Thyroid gland (tissue), 4 donors: ENCODE data around the gene CUL4A. TPM values are rescaled to one million over a fixed set of nuclear protein-coding genes. Genes with fewer than 3 reads are reported as not detected.
"Not testable (repeated sequence)": the region's sequence is repeated elsewhere in the genome, so short reads cannot be mapped to it uniquely, and the experiment has no call there.

Experiments used
- DNase-seq, 2 donors: peaks; one replicate each; pipeline ENCODE4 v3.0.0-alpha.2; 2019
- H3K27ac ChIP-seq, 3 donors: fragments of 200-600 bp; sonication (generic); 1 replicate in 2 of 3; 2 replicates in 1 of 3; pipeline ENCODE4 v1.5.1; 2016 to 2019; ENCODE audit warnings: mild to moderate bottlenecking in 1 of 3, moderate library complexity in 1 of 3
- H3K27me3 ChIP-seq: fragments of 200-600 bp; sonication (generic); one replicate; pipeline ENCODE4 v1.5.1; 2019
- H3K36me3 ChIP-seq, 2 donors: fragments of 200-600 bp; sonication (generic); one replicate each; pipeline ENCODE4 v1.5.1; 2016 to 2019
- H3K4me1 ChIP-seq, 2 donors: fragments of 200-600 bp; sonication (generic); one replicate each; pipeline ENCODE4 v1.5.1; 2017 to 2019
- H3K4me3 ChIP-seq, 3 donors: fragments of 200-600 bp; sonication (generic); replicated peaks in 1 of 3; 1 replicate in 2 of 3; 2 replicates in 1 of 3; pipeline ENCODE4 v1.5.1; 2016; ENCODE audit warnings: mild to moderate bottlenecking in 1 of 3
- H3K9me3 ChIP-seq: fragments of 200-600 bp; sonication (generic); one replicate; pipeline ENCODE4 v1.5.1; 2017
- POLR2A ChIP-seq, 2 donors: fragments of 450-650 bp; IDR thresholded peaks; one replicate each; pipeline ENCODE4 v1.6.1; 2017; ENCODE audit warnings: antibody characterized with exemption in 2 of 2, mild to moderate bottlenecking in 2 of 2, moderate library complexity in 1 of 2
- WGBS, 2 donors: methylation state at CpG; one replicate each; pipeline ENCODE4 v1.1.5; 2017; 5-methylcytosine and 5-hydroxymethylcytosine counted together
- intact Hi-C: fragments of 100-400 bp; cut with DNase I; formaldehyde crosslinking; loops from one replicate; pipeline ENCODE4 v1.15.1; 2023
- microRNA-seq: library from miRNA; unstranded; fragments of <30 nt; microRNA quantifications from one replicate; pipeline ENCODE4, GENCODE V29; 2016
- small RNA-seq: library from RNA; depleted of rRNA; stranded (forward); fragments of <200 nt; gene quantifications from one replicate; pipeline ENCODE3, GENCODE V24; 2016
- total RNA-seq, 4 donors: library from RNA; depleted of rRNA; stranded (reverse); fragments of >200 nt; gene quantifications; one replicate each; pipeline ENCODE4 v1.2.3, GENCODE V29; 2016
- TF ChIP-seq, protein P1 (sequence below), 6 experiments: fragments of 200-600 bp in 3 of 6; fragments of 450-650 bp in 3 of 6; sonication (generic) in 3 of 6; IDR thresholded peaks; one replicate each; pipeline ENCODE4 v1.5.1; 2016 to 2019; ENCODE audit warnings: antibody characterized with exemption in 6 of 6, mild to moderate bottlenecking in 2 of 6, inconsistent platforms in 1 of 6, moderate library complexity in 1 of 6

CUL4A gene
- total RNA-seq, 4 donors from 2014 or later: 78.9 to 131 (median 122) TPM

DNA sequence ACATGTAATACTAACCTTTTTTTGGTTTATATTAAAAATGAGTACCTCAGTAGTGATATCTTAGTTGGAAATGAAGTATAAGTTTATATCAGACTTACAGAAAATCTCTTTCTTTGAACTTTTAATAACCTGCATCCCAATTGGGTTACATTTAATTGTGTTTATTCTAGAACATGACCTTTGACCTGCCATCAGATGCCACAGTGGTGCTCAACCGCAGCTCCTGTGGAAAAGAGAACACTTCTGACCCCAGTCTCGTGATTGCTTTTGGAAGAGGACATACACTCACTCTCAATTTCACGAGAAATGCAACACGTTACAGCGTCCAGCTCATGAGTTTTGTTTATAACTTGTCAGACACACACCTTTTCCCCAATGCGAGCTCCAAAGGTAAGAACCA is 100.1 kb downstream of the CUL4A start:
- H3K27ac ChIP-seq: no peak overlapping the region
- DNase-seq: no peak
- H3K36me3 ChIP-seq: peaks cover 19 to 27% of the 10 kb centered on the region in 2 donors
- TF ChIP-seq, protein P1, sequence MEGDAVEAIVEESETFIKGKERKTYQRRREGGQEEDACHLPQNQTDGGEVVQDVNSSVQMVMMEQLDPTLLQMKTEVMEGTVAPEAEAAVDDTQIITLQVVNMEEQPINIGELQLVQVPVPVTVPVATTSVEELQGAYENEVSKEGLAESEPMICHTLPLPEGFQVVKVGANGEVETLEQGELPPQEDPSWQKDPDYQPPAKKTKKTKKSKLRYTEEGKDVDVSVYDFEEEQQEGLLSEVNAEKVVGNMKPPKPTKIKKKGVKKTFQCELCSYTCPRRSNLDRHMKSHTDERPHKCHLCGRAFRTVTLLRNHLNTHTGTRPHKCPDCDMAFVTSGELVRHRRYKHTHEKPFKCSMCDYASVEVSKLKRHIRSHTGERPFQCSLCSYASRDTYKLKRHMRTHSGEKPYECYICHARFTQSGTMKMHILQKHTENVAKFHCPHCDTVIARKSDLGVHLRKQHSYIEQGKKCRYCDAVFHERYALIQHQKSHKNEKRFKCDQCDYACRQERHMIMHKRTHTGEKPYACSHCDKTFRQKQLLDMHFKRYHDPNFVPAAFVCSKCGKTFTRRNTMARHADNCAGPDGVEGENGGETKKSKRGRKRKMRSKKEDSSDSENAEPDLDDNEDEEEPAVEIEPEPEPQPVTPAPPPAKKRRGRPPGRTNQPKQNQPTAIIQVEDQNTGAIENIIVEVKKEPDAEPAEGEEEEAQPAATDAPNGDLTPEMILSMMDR (IDR thresholded peaks at IDR 0.05): no peak
- no peak for TF ChIP-seq POLR2A (IDR thresholded peaks at IDR 0.05)
- H3K4me1 ChIP-seq: no peaks in the 10 kb centered on the region
- no peaks in the 10 kb centered on the region for H3K27me3 ChIP-seq
- no peaks in the 10 kb centered on the region for H3K9me3 ChIP-seq
- no peak overlapping the region for H3K4me3 ChIP-seq
- 85 to 88% methylated on average over 6 of the region's 6 CpGs for WGBS, 2 donors
- intact Hi-C loops: loop anchor here (10.0 kb wide), 1 partner anchor 95 kb away; no protein-coding TSS in a partner anchor

GRCh38 chr13:113314112-113314511 is 104.7 kb downstream of the CUL4A start:
- peaks cover 23 to 34% of the 10 kb centered on the region in 2 donors for H3K36me3 ChIP-seq
- intact Hi-C loops, H3K4me3 ChIP-seq, DNase-seq, H3K27me3 ChIP-seq, H3K9me3 ChIP-seq, H3K27ac ChIP-seq, H3K4me1 ChIP-seq: not testable (repeated sequence)
- WGBS, 2 donors: 90 to 95% methylated on average over 15 to 18 of the region's 20 CpGs

DNA sequence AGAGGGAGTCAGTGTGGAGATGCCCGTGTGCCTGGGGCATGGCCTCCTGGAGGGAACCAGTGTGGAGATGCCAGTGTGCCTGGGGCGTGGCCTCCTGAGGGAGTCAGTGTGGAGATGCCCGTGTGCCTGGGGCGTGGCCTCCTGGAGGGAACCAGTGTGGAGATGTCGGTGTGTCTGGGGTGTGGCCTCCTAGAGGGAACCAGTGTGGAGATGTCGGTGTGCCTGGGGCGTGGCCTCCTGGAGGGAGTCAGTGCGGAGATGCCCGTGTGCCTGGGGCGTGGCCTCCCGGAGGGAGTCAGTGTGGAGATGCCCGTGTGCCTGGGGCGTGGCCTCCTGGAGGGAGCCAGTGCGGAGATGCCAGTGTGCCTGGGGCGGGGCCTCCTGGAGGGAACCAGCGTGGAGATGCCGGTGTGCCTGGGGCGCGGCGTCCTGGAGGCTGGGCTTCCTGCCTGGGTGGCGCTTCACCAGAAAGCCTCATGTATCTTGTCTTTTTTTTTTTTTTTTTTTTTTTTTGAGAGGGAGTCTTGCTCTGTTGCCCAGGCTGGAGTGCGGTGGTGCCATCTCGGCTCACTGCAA is 105.6 kb downstream of the CUL4A start:
- H3K9me3 ChIP-seq, intact Hi-C loops, DNase-seq, H3K27me3 ChIP-seq, H3K27ac ChIP-seq, H3K4me1 ChIP-seq, H3K4me3 ChIP-seq: not testable (repeated sequence)
- 88 to 91% methylated on average over 22 to 23 of the region's 23 CpGs for WGBS, 2 donors
- peaks cover 29 to 36% of the 10 kb centered on the region in 2 donors for H3K36me3 ChIP-seq

DNA sequence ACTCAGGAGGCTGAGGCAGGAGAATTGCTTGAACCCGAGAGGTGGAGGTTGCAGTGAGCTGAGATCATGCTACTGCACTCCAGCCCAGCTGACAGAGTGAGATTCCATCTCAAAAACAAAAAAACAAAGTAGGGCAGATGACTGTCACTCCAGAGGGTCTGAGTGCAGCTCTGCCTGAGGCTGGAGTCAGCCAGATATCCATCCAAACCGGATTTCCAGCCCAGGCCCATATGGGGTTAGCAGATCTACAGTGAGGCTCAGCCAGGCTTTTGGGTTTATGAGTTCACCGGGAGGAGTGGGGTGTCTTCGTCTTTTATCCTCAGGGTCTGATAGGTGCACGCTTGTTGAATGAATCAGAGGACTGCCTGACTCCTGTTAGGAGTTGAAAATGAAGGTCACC is 106.6 kb downstream of the CUL4A start:
- DNase-seq: no peak
- H3K27me3 ChIP-seq: no peaks in the 10 kb centered on the region
- no peaks in the 10 kb centered on the region for H3K4me1 ChIP-seq
- no peak overlapping the region for H3K4me3 ChIP-seq
- no peak overlapping the region for H3K27ac ChIP-seq
- no peaks in the 10 kb centered on the region for H3K9me3 ChIP-seq
- 94 to 95% methylated on average over 5 of the region's 5 CpGs for WGBS, 2 donors
- TF ChIP-seq, protein P1 (IDR thresholded peaks at IDR 0.05): no peak
- no peak for TF ChIP-seq POLR2A (IDR thresholded peaks at IDR 0.05)
- intact Hi-C loops: no loop called here
- H3K36me3 ChIP-seq: peaks cover 28 to 39% of the 10 kb centered on the region in 2 donors

Small RNAs within 50 kb of the gene (microRNA-seq; reads per million reads assigned to microRNA genes)
- gene MIR8075: not detected

Small RNAs within 50 kb of the gene (small RNA-seq; reads per million reads assigned to genes)
- not detected for gene AL137002.1
- not detected for gene MIR8075

Other genes starting within 250 kb of the CUL4A start
- 10 to 100 TPM; 35.6 to 83.4 (median 43.6) TPM for gene MCF2L, start 240.4 kb upstream of the CUL4A start, total RNA-seq
- gene F7, start 103.8 kb upstream of the CUL4A start, total RNA-seq: not detected
- gene F10, start 86.8 kb upstream of the CUL4A start, total RNA-seq: 10 to 100 TPM in 1 of 4 donors, 1 to 10 TPM in 3; 4.0 to 19.9 (median 7.0) TPM
- gene PROZ, start 51.0 kb upstream of the CUL4A start, total RNA-seq: not detected
- 10 to 100 TPM; 50.5 to 75.6 (median 56.5) TPM for gene PCID2, start 944 bp upstream of the CUL4A start, total RNA-seq
- 100 to 1,000 TPM; 169 to 227 (median 206) TPM for gene LAMP1, start 87.6 kb downstream of the CUL4A start, total RNA-seq
- gene GRTP1, start 154.5 kb downstream of the CUL4A start, total RNA-seq: 1 to 10 TPM; 1.7 to 5.7 (median 5.1) TPM
- gene ADPRHL1, start 243.9 kb downstream of the CUL4A start, total RNA-seq: 1 to 10 TPM in 2 of 4 donors, under 1 TPM in 2; 0.20 to 2.0 (median 1.0) TPM